ENCODE measurements around the gene GSX1. TPM values are rescaled to one million over a fixed set of nuclear protein-coding genes. Genes with fewer than 3 reads are reported as not detected.

The GSX1 gene
- total RNA-seq, 6 experiments from 2014 or later, result not detected

GRCh38 chr13:27789153-27789494 is 3.2 kb upstream of the GSX1 start:
- Histone ChIP-seq H3K4me1 (peaks cover 0 to 24% (median 4%) of the 10 kb centered on the region in 4 donors), H3K36me3 (no peaks in the 10 kb centered on the region), H3K4me3 (no peak overlapping the region), H3K27ac (no peak overlapping the region), H3K9me3 (no peaks in the 10 kb centered on the region), H3K27me3 (peaks cover 19 to 54% of the 10 kb centered on the region in 2 donors)
- 16% methylated on average over 6 of the region's 6 CpGs for WGBS (ENCODE audit: insufficient coverage, low coverage, low lambda C conversion rate, missing lambda C conversion rate)
- no peak for ATAC-seq
- intact Hi-C loops (cut with DNase I), result no loop called here
- no peak for TF ChIP-seq POLR2A (IDR thresholded peaks at IDR 0.05)
- no peak for TF ChIP-seq CTCF (IDR thresholded peaks at IDR 0.05)
- DNase-seq, result no peak

- no peak for TF ChIP-seq POLR2A (IDR thresholded peaks at IDR 0.05)
- TF ChIP-seq CTCF (IDR thresholded peaks at IDR 0.05), result no peak
- Histone ChIP-seq H3K27me3 (peaks cover 20 to 59% of the 10 kb centered on the region in 2 donors), H3K4me3 (no peak overlapping the region), H3K4me1 (peaks cover 0 to 24% (median 4%) of the 10 kb centered on the region in 4 donors), H3K36me3 (no peaks in the 10 kb centered on the region), H3K9me3 (no peaks in the 10 kb centered on the region), H3K27ac (no peak overlapping the region)
- no peak for DNase-seq
- peak in 1 of 4 donors; percentile 31 for ATAC-seq
- 1% methylated on average over 23 of the region's 55 CpGs for WGBS (ENCODE audit: insufficient coverage, low coverage, low lambda C conversion rate, missing lambda C conversion rate)
- intact Hi-C loops (cut with DNase I), result no loop called here
Observed at GRCh38 chr13:27789495-27790303, 2.6 kb upstream of the GSX1 start.

- WGBS (ENCODE audit: insufficient coverage, low coverage, low lambda C conversion rate, missing lambda C conversion rate), result 1% methylated on average over 15 of the region's 23 CpGs
- no peak overlapping the region for H3K27ac ChIP-seq
- H3K4me3 ChIP-seq, result no peak overlapping the region
- no peaks in the 10 kb centered on the region for H3K36me3 ChIP-seq
- H3K9me3 ChIP-seq, result no peaks in the 10 kb centered on the region
- ATAC-seq (no peak), DNase-seq (no peak)
- no peak for TF ChIP-seq POLR2A (IDR thresholded peaks at IDR 0.05)
- no peak for TF ChIP-seq CTCF (IDR thresholded peaks at IDR 0.05)
- intact Hi-C loops (cut with DNase I), result no loop called here
- peaks cover 0 to 24% (median 4%) of the 10 kb centered on the region in 4 donors for H3K4me1 ChIP-seq
- H3K27me3 ChIP-seq, result peaks cover 20 to 60% of the 10 kb centered on the region in 2 donors
Observed at GRCh38 chr13:27790523-27790922, 1.8 kb upstream of the GSX1 start.

GRCh38 chr13:27791146-27791900 is 960 bp upstream of the GSX1 start:
- H3K4me1 ChIP-seq, result peaks cover 0 to 24% (median 4%) of the 10 kb centered on the region in 4 donors

More at GRCh38 chr13:27791146-27791900, 960 bp upstream of the GSX1 start:
- H3K27ac ChIP-seq, result no peak overlapping the region
- DNase-seq, result no peak
- H3K9me3 ChIP-seq, result no peaks in the 10 kb centered on the region
- intact Hi-C loops (cut with DNase I), result no loop called here
- peak overlapping the region in 1 of 3 donors; percentile 32 for H3K4me3 ChIP-seq
- H3K36me3 ChIP-seq, result no peaks in the 10 kb centered on the region
- WGBS (ENCODE audit: insufficient coverage, low coverage, low lambda C conversion rate, missing lambda C conversion rate), result 4% methylated on average over 32 of the region's 36 CpGs
- peaks cover 20 to 56% of the 10 kb centered on the region in 2 donors for H3K27me3 ChIP-seq
- no peak for ATAC-seq
- TF ChIP-seq POLR2A (IDR thresholded peaks at IDR 0.05) (no peak), CTCF (IDR thresholded peaks at IDR 0.05) (no peak)

Measured in right lobe of liver (tissue), 6 donors.